CD4-positive, alpha-beta T cell treated with Interleukin-4 for 1 hour (primary cell): Measurements from ENCODE around the gene PHF5A.

Source experiments
- DNase-seq, 2 donors: peaks; one replicate each; pipeline ENCODE4 v3.0.0-alpha.2; 2020 to 2022

PHF5A gene

GRCh38 chr22:41411021-41411851, 57.3 kb downstream of the PHF5A start:
- no peak for DNase-seq

- DNase-seq, result no peak
Measured at GRCh38 chr22:41410311-41410751, 58.2 kb downstream of the PHF5A start.
